ENCODE measurements around the gene GOLM1. TPM values are rescaled to one million over a fixed set of nuclear protein-coding genes. Genes with fewer than 3 reads are reported as not detected.

The GOLM1 gene
- total and polyA plus RNA-seq, 9 of the 15 experiments (the other 6 are each of a cell fraction or from before 2014, with no cell fraction given) = 0.09 to 0.96 (median 0.40) TPM; not detected in 4

DNA sequence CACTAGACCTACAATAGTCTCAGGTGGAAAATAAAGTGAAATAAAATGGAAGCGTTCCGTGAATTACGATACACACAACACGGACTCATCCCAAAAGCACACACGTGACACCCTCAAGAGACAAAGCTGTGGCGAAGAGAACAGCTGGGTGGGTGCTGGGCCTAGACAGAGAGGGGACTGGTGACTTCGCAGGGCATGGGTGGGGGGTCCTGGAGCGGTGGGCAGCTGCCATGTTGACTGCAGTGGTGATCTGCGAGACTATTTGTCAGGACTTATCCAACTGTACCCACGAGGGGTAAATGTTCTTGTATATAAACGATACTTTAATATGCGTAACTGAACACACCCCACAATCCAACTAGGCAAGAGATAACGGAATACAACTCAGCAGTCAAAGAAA lies 52.0 kb downstream of the GOLM1 start (continued):
- TF ChIP-seq ETV5 (CRISPR knock-in tag; IDR thresholded peaks at IDR 0.05; ENCODE audit: low read depth) (no peak), TBL1XR1 (IDR thresholded peaks at IDR 0.05; ENCODE audit: low read length in 2 of 2) (no peak), XRCC5 (IDR thresholded peaks at IDR 0.05; ENCODE audit: low read depth, low read length) (no peak), PCBP1 (IDR thresholded peaks at IDR 0.05; ENCODE audit: low read depth, low read length, poor library complexity, severe bottlenecking) (no peak), NR2C1 (IDR thresholded peaks at IDR 0.05) (no peak), NR2C1 (tag; IDR thresholded peaks at IDR 0.05) (no peak), ZNF318 (IDR thresholded peaks at IDR 0.05; ENCODE audit: borderline replicate concordance in 1 of 2, low read depth in 1 of 2) (no peak), HMBOX1 (IDR thresholded peaks at IDR 0.05) (no peak), FUS (optimal IDR thresholded peaks at IDR 0.05; ENCODE audit: low read depth, low read length) (no peak), YY1 (IDR thresholded peaks at IDR 0.05; ENCODE audit: borderline replicate concordance in 1 of 3, control insufficient read depth in 1 of 3, extremely low read depth in 1 of 3, insufficient read depth in 3 of 3, insufficient read length in 1 of 3, insufficient replicate concordance in 2 of 3, low read depth in 1 of 3, low read length in 2 of 3) (no peak)

Data from K562 (cell line).